NAMALWA (cell line): ENCODE measurements around the gene SPRY4.
"Not testable (repeated sequence)": the region's sequence is repeated elsewhere in the genome, so short reads cannot be mapped to it uniquely, and the experiment has no call there.

Source experiments
- DNase-seq: peaks from one replicate; pipeline ENCODE4 v3.0.0-alpha.2; 2015; ENCODE audit warnings: low spot score

Gene SPRY4

DNA sequence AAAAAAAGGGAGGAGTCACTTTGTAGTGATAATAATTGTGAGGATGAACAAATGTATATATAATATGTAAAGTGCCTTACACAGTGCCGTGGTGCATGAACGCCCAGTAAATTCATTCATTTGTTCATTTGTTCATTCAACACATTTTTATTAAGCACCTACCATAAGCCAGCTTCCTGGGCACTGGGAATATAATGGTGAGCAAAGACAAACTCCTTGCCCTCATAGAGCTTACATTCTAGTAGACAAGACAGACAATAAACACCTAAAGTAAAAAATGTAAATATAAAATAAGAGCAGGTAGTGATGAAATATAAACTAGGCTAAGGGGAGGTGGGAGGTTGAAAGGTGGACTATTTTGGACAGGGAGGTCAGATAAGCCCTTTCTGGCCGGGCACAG lies 32.0 kb downstream of the SPRY4 start:
- no peak for DNase-seq

DNA sequence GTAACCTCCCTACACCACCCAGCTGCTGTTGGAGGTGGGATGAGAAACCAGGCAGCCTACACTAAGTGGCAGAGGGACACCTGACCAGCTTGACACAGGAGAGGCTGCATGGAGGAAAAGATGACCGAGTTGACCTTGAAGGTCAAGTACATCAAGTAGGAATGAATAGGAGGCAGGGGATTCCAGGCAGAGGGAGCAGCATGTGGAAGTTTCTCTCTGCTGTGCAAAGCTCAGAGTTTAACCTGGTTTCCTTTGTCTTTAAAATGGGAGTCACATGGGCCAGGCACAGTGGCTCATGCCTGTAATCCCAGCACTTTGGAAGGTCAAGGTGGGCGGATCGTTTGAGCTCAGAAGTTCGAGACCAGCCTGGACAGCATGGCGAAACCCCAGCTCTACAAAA lies 32.6 kb downstream of the SPRY4 start:
- no peak for DNase-seq

- DNase-seq: no peak
Observed at GRCh38 chr5:142290577-142291299, 34.1 kb downstream of the SPRY4 start.

DNA sequence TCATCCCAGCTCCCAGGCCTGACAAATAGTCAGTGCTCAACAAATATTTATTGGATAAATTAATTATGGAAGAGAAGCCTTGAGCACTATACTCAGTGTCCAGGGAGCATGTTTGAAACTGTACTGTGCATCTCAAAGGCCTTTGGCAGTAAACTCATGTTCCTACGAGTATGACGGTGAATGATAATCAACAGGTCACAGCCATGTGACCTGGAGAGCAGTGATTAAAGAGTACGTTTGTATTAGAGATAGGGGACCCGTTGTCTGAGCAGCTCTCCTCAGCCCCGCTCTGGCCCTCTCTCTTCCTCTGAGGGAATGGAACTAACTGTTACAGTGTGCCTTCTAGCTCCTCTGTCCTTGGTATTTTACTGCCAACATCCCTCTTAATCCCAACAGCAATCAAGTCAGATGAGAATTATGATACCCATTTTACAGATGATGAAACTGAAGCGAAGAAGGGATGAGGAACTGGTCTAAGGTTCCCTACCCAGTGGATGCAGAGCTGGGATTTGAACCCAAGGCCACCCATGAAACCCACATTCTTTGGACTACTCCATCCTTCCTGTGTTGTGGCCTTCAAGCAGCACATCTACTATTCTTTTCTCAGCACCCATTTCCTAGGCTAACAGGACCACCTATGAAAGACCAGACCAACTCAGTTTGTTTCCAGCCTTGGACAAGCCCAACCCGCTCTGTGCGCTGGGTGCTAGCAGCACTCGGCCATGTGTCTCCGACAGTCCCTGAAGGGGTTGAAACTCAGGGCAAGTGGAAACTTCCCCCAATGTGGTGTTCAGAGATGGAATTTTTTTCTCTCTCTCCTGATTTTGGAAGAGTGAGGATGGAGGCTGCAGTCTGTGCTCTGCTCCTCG lies 34.9 kb downstream of the SPRY4 start:
- DNase-seq: no peak

- DNase-seq: no peak
Observed at GRCh38 chr5:142287973-142288313, 36.9 kb downstream of the SPRY4 start.

DNA sequence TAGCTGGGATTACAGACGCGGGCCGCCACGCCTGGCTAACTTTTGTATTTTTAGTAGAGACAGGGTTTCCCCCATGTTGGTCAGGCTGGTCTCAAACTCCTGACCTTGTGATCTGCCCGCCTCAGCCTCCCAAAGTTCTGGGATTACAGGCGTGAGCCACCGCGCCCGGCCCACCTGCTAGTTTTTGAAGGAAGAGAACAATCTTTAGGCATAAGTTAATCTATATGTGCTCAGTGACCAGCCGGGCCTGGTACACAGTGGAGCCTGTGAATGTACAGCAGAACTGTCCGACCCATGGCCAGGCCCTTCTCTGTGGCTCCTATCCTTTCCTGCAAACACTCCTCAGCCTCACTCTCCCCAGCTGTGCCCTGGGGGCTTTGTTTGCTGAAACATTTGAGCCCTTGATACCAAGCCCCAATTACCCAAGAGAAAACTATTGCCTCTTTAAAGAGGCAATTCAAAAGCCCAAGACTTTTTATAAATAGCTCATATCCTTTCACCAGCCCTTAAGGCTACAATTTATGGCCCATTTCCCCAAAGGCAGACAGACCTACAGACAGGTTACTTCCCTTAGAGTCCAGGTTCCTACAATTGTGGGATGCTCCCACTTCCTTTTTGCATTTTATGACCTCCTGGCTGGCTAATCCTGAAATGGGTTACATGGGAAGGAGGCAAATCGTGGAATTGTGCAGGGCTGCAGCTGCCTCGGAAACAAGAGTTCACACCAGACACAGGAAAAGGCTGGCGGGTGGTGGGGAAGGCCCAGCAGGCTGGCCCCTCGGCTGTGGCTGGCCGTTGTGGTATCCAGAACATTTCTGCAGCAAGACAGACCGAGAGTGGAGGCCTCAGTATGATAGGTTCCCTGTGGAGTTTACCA lies 37.5 kb downstream of the SPRY4 start:
- no peak for DNase-seq

DNA sequence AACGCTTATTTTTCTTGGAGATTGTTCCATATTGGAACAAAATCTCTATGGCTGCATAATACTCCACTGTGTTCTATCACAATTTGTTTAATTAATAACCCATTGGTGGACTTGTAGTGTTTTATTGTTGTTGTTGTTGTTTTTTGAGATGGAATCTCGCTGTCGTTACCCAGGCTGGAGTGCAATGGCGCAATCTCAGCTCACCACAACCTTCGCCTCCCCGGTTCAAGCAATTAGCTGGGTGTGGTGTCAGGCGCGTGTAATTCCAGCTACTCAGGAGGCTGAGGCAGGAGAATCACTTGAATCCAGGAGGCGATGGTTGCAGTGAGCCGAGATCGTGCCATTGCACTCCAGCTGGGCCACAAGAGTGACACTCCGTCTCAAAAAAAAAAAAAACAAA lies 38.7 kb downstream of the SPRY4 start:
- DNase-seq: no peak

DNA sequence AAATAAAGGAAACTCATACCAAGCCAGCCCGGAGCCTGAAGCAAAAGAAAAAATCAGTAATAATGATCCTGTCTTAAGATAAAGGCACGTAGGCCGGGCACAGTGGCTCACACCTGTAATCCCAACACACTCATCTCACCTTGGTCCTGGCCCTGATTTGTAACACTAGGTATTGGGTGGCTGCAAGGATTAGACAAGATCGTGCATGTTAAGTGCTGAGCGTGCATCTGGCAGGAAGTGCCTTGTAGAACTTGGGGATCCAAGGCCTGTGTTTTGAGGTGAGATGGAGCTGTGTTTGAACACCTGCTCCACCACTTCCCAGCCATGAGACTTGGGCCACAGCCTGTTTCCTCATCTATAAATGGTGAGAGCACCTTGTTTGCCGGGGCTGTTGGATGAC lies 41.5 kb downstream of the SPRY4 start:
- no peak for DNase-seq

DNA sequence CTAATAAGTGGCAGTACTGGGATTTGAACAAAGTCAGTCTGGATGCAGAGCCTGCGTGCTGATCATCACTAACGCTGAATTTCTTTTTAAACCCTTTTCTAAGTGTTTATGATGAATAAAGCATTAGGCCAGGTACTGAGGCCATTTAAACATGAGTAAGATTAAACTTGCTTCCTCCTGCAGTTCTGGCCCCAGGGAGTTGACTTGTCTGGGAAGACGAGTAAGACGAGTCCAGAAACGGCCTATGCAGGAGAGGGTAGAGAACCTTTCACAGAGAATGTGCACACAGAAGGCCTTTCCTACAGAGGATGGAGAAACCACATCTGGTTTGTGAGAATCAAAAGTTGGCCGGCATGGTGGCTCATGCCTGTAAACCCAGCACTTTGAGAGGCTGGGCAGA lies 42.9 kb downstream of the SPRY4 start:
- no peak for DNase-seq

DNA sequence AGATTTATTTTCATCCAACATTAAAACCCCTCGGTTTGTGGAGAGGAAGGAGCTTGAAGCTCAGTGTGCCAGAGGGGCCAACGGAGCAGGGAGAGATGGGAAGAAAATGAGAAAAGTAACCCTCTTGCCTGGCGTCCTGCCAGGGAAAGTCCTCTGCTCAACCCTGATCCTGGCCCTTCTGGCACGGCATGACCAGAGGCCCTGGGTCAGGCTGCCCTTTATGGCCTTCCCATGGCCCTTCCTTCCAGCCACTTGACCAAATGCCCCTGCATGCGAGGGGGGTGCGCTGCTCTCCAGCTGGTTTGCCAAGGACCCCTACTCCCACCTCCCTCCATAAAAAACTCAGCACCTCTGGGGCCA lies 43.8 kb downstream of the SPRY4 start:
- DNase-seq: no peak

DNA sequence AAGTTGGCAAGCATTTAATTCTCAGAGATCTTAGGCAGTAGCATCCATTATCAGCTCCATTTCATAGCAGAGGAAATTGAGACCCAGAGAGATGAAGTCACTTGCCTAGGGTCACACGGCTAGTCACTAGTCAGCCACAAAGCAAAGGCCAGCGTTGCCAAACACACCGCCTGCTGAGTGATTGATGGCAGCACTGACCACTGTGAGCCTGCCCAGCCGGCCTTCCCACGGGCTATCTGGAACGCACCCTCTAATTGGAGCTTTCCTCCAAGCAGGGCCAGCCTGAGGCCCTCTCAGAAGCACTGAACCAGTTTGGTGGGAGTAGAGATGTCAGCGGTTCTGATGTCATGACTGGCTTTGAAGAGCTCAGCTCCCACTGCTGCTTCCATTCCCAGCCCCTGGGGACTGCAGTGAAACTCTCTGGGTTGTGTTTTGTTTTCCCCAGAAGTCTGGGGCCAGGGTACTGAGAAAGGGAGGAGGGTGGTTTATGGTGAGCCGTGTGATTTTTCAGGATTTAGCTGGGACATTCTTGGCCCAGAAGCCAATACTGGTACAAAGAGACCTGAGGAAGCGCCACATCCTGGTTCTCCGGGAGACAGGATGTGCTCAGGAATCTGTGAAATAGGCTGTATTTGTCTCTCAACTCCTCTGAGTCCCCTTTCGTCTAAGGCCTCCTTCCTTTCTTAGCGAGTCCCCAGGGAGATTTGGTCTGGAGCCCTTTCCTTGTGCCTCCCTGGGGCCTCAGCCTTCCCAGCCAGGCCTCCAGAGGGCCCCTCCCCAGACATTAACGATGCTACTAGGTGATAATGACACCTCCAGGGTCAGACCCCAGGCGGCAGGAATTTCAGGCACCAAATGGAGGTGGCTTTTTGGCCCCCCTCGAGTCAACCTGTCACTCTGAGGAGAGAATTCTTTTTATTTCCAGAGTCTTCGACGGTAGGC lies 44.5 kb downstream of the SPRY4 start:
- no peak for DNase-seq

GRCh38 chr5:142278627-142279026 lies 46.2 kb downstream of the SPRY4 start:
- DNase-seq: no peak

- no peak for DNase-seq
Observed at GRCh38 chr5:142277796-142278195, 47.0 kb downstream of the SPRY4 start.

DNA sequence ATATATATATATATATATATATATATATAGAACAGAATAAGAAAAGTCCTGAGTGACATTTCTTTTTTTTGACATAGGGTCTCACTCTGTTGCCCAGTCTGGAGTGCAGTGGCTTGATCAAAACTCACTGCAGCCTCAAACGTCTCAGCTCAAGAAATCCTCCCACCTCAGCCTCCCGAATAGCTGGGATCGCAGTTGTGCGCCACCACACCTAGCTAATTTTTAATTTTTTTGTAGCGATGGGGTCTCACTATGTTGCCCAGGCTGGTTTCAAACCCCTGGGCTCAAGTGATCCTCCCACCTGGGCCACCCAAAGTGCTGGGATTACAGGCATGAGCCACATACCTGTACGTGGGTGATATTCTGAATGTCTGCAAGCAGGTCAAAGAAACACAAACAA lies 48.3 kb downstream of the SPRY4 start:
- no peak for DNase-seq

DNA sequence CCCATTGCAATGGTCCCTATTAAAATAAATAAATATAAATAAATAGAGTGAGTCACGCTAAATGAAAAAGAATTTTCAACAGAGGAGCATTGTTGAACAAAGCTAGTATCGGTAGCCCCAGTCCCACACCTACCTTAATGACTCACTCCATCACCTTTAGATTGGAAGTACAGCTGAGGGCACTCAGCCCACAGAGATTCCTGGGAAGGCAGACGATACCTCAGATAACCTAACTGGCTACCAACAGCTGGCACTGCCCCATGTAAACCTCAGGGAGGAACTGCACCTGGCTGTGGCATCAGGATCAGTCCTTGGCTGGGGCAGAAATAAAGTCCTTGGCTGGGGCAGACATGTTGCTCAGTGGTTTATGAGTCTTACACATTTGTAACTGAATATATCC lies 49.3 kb downstream of the SPRY4 start:
- no peak for DNase-seq

- not testable (repeated sequence) for DNase-seq
Observed at GRCh38 chr5:142272596-142272995, 52.2 kb downstream of the SPRY4 start.

GRCh38 chr5:142264084-142264483 lies 60.7 kb downstream of the SPRY4 start:
- DNase-seq: not testable (repeated sequence)

DNA sequence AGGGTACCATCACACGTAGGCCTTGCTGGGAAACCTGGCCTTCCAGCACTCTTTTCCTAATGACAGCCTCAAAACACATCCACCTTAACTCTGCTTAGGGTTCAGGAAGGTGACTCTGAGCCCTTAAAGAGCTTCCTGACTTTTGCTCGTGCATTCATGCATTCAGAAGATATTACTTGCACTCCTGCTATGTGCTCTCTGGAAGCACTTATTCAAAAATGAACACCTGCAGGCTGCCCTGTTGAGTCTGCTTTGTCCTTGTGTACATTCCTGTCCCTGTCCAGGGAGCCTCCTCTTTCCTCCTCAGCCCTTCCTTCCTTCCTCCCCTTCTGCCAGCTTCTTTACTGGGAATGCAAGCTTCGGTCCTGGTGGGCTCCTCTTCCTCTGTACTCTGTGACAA lies 61.5 kb downstream of the SPRY4 start:
- DNase-seq: no peak

- no peak for DNase-seq
Observed at GRCh38 chr5:142262683-142263082, 62.1 kb downstream of the SPRY4 start.
